VCaP (cell line): ENCODE measurements around the gene CORO2B.

ENCODE experiments used
- H3K27ac ChIP-seq: fragments of 450-650 bp; 2 replicates; pipeline ENCODE4 v1.5.1; 2017
- TF ChIP-seq, protein P1 (sequence below): fragments of 450-650 bp; conservative IDR thresholded peaks from 2 replicates; pipeline ENCODE4 v1.5.1; 2017; ENCODE audit warnings: mild to moderate bottlenecking, moderate library complexity

CORO2B gene

DNA sequence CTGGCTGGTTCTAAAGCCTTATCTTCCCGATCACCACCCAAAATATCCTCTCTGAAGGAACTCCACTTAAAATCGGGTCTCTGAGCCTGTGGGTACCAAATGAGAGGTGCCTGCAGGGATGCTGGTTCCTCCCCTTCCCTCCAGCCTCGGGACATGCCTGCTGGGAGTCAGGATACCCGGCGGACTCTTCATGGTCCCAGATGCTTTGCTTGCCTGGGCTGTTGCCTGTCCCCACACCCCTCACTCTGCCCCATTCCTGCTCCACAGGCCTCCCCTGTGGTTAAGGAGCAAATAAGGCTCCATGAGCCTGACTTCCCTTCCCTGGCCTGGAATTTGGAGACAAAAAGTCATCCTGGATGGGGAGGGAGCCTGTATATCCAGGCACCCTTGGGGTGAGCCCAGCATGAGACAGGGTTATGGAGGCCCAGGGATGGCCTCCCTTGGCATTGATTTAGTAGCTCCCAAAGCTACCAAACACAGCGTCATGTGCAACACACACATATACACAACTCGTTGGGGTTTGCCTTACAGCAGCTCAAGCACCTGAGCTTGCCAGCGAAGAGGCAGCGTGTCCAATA, 12.3 kb upstream of the CORO2B start:
- H3K27ac ChIP-seq: no peak overlapping the region
- TF ChIP-seq, protein P1, sequence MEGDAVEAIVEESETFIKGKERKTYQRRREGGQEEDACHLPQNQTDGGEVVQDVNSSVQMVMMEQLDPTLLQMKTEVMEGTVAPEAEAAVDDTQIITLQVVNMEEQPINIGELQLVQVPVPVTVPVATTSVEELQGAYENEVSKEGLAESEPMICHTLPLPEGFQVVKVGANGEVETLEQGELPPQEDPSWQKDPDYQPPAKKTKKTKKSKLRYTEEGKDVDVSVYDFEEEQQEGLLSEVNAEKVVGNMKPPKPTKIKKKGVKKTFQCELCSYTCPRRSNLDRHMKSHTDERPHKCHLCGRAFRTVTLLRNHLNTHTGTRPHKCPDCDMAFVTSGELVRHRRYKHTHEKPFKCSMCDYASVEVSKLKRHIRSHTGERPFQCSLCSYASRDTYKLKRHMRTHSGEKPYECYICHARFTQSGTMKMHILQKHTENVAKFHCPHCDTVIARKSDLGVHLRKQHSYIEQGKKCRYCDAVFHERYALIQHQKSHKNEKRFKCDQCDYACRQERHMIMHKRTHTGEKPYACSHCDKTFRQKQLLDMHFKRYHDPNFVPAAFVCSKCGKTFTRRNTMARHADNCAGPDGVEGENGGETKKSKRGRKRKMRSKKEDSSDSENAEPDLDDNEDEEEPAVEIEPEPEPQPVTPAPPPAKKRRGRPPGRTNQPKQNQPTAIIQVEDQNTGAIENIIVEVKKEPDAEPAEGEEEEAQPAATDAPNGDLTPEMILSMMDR: no peak

DNA sequence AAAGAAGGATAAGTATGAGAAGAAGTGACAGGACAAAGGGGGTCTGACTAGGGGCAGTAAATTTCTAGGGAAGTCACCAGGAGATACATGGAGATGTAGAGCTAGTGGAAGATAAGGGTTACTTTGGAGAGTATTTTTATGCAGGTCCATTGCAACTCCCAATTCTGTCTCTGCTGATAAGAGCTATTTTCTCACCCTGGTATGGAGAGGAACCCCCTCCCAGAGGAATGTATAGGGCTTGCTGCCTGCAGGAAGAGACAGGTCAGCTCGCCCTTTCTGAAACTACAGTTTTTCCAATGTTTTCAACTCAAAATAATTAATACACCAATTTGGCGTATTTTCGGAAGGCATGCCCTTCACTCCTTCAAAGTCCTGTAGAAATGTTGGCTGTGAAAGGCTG, 11.4 kb upstream of the CORO2B start:
- TF ChIP-seq, protein P1: no peak
- no peak overlapping the region for H3K27ac ChIP-seq

DNA sequence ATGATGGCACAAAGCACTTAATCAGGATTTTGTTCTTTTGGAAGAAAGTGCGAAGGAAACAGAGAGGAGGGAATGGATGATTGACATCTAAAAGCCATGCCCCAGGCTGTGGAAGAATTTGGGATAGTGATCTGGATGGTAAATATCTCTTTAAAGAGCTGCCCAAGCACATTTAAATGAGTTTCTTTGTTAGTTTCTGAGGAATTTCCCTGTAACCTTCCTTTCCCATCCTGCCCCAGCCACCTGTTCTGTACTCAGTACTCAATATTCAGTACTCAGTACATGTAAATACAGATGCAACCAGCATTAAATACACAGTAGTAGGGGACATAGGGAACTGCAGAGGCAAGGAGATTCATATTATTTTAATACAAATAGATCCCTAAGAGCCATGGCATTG, 7.8 kb upstream of the CORO2B start:
- TF ChIP-seq, protein P1: no peak
- no peak overlapping the region for H3K27ac ChIP-seq

DNA sequence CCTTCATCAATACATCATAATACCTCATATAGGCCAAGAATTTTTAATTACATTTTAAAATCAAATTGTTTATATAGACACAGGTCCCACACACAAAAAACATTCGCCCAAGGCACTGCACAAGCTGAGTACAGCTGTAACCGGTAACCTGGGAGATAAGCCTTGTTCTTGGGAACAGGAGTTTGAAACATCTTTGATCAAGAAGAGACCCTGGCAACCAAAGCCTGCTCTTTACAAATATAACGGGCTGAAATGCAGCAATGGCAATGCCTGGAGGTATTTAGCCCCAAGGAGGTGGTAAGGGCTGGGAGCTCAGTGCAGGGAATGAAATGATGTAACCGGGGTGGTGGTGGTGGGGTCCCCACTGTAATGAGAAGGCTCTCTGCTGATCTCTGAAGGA, 7.2 kb upstream of the CORO2B start:
- TF ChIP-seq, protein P1: no peak

DNA sequence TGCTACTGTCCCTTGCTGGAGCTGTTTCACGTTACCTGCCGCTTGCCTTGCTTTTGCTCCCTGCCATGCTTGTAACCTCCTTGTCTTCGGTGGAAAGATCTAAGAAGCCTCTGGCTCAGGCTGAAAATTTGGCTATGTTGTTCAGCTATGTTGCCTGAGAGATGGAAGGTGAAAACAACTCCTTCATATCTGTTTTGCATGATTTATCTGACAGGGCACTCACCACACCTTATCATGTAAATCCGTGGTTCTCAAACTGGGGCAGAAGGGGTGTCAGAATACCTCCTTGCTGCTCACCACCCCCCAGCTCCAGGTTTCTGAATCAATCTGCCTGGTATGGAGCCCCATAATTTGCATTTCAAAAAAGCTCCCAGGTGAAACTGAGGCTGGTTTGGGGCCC, 6.5 kb upstream of the CORO2B start:
- H3K27ac ChIP-seq: no peak overlapping the region
- TF ChIP-seq, protein P1: no peak

More for the DNA sequence above, 7.2 kb upstream of the CORO2B start:
- H3K27ac ChIP-seq: no peak overlapping the region

DNA sequence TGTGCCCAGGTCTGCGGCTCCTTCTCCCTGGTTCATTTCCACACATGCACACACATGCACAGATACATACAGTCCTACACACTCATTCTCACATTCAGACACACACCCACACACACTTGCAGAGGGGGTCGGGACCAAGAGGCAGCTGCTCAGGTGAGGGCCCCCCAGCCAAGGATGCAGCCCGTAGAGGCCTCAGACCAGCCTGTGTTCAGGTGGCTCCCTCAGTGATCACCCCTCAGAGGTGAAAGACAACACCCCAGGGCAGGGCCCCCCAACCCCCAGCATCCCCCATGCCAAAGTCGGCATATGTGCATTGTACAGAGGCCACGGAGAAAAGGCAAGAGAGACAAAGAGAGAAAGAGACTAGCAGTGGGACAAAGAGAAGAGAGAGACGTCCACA, 5.9 kb upstream of the CORO2B start:
- TF ChIP-seq, protein P1: no peak
- H3K27ac ChIP-seq: no peak overlapping the region

DNA sequence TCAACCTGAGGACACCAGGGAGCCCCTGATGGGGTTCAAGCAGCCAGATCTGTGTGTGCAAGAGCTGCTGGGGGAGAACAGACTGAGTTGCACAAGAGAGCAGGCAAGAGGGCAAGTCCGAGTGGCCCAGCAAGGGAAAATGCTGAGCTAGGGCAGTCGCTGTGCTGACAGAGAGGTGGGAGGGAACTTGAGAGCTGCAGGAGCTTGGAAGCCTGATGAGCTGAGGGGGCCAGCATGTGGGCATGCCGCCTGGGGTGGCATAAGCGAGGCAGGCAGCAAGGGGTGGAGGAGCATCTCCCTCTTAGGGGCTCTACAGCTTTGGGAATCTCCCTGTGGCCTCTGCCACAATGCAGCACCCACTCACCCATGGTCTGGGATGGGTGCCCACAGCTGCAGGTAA, 4.7 kb upstream of the CORO2B start:
- TF ChIP-seq, protein P1: no peak
- H3K27ac ChIP-seq: no peak overlapping the region
